ENCODE results near the gene NUTF2. TPM values are rescaled to one million over a fixed set of nuclear protein-coding genes. Genes with fewer than 3 reads are reported as not detected.
A peak's percentile ranks its signal among the peaks of the same experiment; 100 is the strongest.

Gene NUTF2
- total RNA-seq, 2 donors from 2014 or later = 58.3 to 108 TPM

- Histone ChIP-seq H3K9ac (ENCODE audit: low read depth in 2 of 2, low read length in 2 of 2) (no peak overlapping the region), H3K4me3 (no peak overlapping the region), H3K27ac (no peak overlapping the region), H3K4me1 (peaks cover 17% of the 10 kb centered on the region), H3K36me3 (no peaks in the 10 kb centered on the region), H3K9me3 (no peaks in the 10 kb centered on the region), H3K27me3 (no peaks in the 10 kb centered on the region)
- DNase-seq = no peak
- no peak for TF ChIP-seq CTCF (IDR thresholded peaks at IDR 0.05)
- intact Hi-C loops (cut with DNase I) = no loop called here
Measured at GRCh38 chr16:67855789-67856188, 9.1 kb downstream of the NUTF2 start.

- Histone ChIP-seq H3K9me3 (no peaks in the 10 kb centered on the region), H3K36me3 (no peaks in the 10 kb centered on the region), H3K4me1 (peaks cover 17% of the 10 kb centered on the region), H3K27ac (peak overlapping the region; percentile 43), H3K27me3 (no peaks in the 10 kb centered on the region), H3K9ac (ENCODE audit: low read depth in 2 of 2, low read length in 2 of 2) (no peak overlapping the region), H3K4me3 (no peak overlapping the region)
- no peak for TF ChIP-seq CTCF (IDR thresholded peaks at IDR 0.05)
- intact Hi-C loops (cut with DNase I) = no loop called here
- DNase-seq = no peak
Measured at GRCh38 chr16:67856927-67857546, 10.3 kb downstream of the NUTF2 start.

GRCh38 chr16:67857547-67858233 is 11.0 kb downstream of the NUTF2 start:
- H3K36me3 ChIP-seq = no peaks in the 10 kb centered on the region
- peaks cover 17% of the 10 kb centered on the region for H3K4me1 ChIP-seq
- H3K27ac ChIP-seq = peak overlapping the region; percentile 43
- no peaks in the 10 kb centered on the region for H3K9me3 ChIP-seq
- no peaks in the 10 kb centered on the region for H3K27me3 ChIP-seq
- no peak for TF ChIP-seq CTCF (IDR thresholded peaks at IDR 0.05)
- H3K4me3 ChIP-seq = no peak overlapping the region
- intact Hi-C loops (cut with DNase I) = no loop called here
- peak; percentile 65 for DNase-seq
- H3K9ac ChIP-seq (ENCODE audit: low read depth in 2 of 2, low read length in 2 of 2) = no peak overlapping the region

GRCh38 chr16:67858500-67858899 is 11.8 kb downstream of the NUTF2 start:
- Histone ChIP-seq H3K9ac (ENCODE audit: low read depth in 2 of 2, low read length in 2 of 2) (peak overlapping the region in 1 of 2 donors; percentile 12), H3K9me3 (no peaks in the 10 kb centered on the region), H3K27ac (peak overlapping the region; percentile 18), H3K4me1 (peaks cover 17% of the 10 kb centered on the region), H3K27me3 (no peaks in the 10 kb centered on the region), H3K4me3 (no peak overlapping the region), H3K36me3 (no peaks in the 10 kb centered on the region)
- TF ChIP-seq CTCF (IDR thresholded peaks at IDR 0.05) = no peak
- intact Hi-C loops (cut with DNase I) = no loop called here
- no peak for DNase-seq

GRCh38 chr16:67860589-67861398 is 14.1 kb downstream of the NUTF2 start:
- no peak overlapping the region for H3K27ac ChIP-seq

More at GRCh38 chr16:67860589-67861398, 14.1 kb downstream of the NUTF2 start:
- TF ChIP-seq CTCF (IDR thresholded peaks at IDR 0.05) = no peak
- no peak for DNase-seq
- Histone ChIP-seq H3K4me3 (no peak overlapping the region), H3K27me3 (no peaks in the 10 kb centered on the region), H3K9ac (ENCODE audit: low read depth in 2 of 2, low read length in 2 of 2) (no peak overlapping the region), H3K9me3 (no peaks in the 10 kb centered on the region), H3K4me1 (peaks cover 17% of the 10 kb centered on the region), H3K36me3 (no peaks in the 10 kb centered on the region)
- intact Hi-C loops (cut with DNase I) = loop anchor here (10.0 kb wide), 1 partner anchor 46 kb away; no protein-coding TSS in a partner anchor

Data from colonic mucosa (tissue), 4 donors.